Measurements from ENCODE around the gene TUBA8.
"Not testable (repeated sequence)": the region's sequence is repeated elsewhere in the genome, so short reads cannot be mapped to it uniquely, and the experiment has no call there.

TUBA8 gene

DNA sequence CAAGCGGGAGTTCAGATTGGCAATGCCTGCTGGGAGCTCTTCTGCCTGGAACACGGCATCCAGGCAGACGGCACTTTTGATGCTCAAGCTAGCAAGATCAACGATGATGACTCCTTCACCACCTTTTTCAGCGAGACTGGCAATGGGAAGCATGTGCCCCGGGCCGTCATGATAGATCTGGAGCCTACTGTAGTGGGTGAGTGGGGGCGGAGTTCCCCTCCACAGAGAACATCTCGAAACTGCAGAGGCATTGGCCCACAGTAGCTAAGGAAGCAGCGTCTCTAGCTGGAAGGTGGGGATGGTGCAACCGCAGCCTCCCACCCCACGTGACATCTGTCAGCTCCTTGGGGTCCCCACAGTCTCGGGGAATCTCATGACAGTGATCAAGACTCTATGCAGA is 10.9 kb downstream of the TUBA8 start:
- Histone ChIP-seq H3K4me3 (ENCODE audit: low read depth, low read length) (no peak overlapping the region), H3K36me3 (ENCODE audit: control insufficient read depth, insufficient read depth, low read length) (no peaks in the 10 kb centered on the region), H3K9me3 (ENCODE audit: control insufficient read depth, insufficient read depth, low read length) (no peaks in the 10 kb centered on the region), H3K9ac (ENCODE audit: low read depth, low read length) (no peak overlapping the region), H3K4me1 (ENCODE audit: control insufficient read depth, insufficient read depth, low read length) (peaks cover 2% of the 10 kb centered on the region), H3K27me3 (ENCODE audit: control insufficient read depth, insufficient read depth, low read length) (no peaks in the 10 kb centered on the region)

DNA sequence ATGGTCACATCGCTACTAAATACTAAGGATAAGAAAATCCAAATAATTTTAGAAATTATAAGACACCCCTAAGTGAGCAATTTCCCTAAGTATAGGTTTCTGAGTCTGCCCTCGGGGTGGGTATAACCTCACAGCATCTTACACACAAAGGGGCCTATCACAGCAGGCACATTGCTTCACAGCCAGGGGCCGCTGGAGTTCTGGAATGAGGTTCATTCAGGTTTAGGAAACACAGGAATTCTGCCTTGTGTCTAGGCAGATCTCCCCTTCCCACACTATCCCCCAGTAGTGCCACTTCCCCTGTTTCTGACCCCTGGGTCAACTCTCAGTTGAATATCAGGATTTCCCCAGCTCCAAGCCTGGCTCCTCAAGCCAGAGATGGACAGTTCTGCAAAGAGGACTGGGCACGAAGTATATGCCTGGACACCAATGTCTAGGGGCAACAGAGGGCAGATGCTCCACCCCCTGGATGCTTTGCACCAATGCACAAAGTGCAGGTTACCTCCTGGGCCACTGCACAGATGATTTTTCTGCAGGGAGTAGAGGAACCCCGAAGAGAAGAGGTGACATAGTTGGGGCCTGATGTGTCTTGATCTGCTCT is 11.4 kb downstream of the TUBA8 start:
- Histone ChIP-seq H3K36me3 (ENCODE audit: control insufficient read depth, insufficient read depth, low read length) (no peaks in the 10 kb centered on the region), H3K4me1 (ENCODE audit: control insufficient read depth, insufficient read depth, low read length) (peaks cover 2% of the 10 kb centered on the region), H3K9me3 (ENCODE audit: control insufficient read depth, insufficient read depth, low read length) (no peaks in the 10 kb centered on the region), H3K4me3 (ENCODE audit: low read depth, low read length) (no peak overlapping the region), H3K9ac (ENCODE audit: low read depth, low read length) (no peak overlapping the region), H3K27me3 (ENCODE audit: control insufficient read depth, insufficient read depth, low read length) (no peaks in the 10 kb centered on the region)

GRCh38 chr22:18123476-18124025 is 12.9 kb downstream of the TUBA8 start:
- H3K36me3 ChIP-seq (ENCODE audit: control insufficient read depth, insufficient read depth, low read length); H3K27me3 ChIP-seq (ENCODE audit: control insufficient read depth, insufficient read depth, low read length); H3K4me3 ChIP-seq (ENCODE audit: low read depth, low read length); H3K9me3 ChIP-seq (ENCODE audit: control insufficient read depth, insufficient read depth, low read length); H3K9ac ChIP-seq (ENCODE audit: low read depth, low read length); H3K4me1 ChIP-seq (ENCODE audit: control insufficient read depth, insufficient read depth, low read length): not testable (repeated sequence)

DNA sequence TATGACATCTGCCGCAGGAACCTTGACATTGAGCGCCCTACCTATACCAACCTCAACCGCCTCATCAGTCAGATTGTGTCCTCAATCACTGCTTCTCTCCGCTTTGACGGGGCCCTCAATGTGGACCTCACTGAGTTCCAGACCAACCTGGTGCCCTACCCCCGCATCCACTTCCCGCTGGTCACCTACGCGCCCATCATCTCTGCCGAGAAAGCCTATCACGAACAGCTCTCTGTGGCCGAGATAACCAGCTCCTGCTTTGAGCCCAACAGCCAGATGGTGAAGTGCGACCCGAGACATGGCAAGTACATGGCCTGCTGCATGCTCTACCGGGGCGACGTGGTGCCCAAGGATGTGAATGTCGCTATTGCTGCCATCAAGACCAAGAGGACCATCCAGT is 16.0 kb downstream of the TUBA8 start:
- Histone ChIP-seq H3K9ac (ENCODE audit: low read depth, low read length) (no peak overlapping the region), H3K9me3 (ENCODE audit: control insufficient read depth, insufficient read depth, low read length) (no peaks in the 10 kb centered on the region), H3K4me1 (ENCODE audit: control insufficient read depth, insufficient read depth, low read length) (peaks cover 2% of the 10 kb centered on the region), H3K36me3 (ENCODE audit: control insufficient read depth, insufficient read depth, low read length) (no peaks in the 10 kb centered on the region), H3K27me3 (ENCODE audit: control insufficient read depth, insufficient read depth, low read length) (no peaks in the 10 kb centered on the region), H3K4me3 (ENCODE audit: low read depth, low read length) (no peak overlapping the region)

DNA sequence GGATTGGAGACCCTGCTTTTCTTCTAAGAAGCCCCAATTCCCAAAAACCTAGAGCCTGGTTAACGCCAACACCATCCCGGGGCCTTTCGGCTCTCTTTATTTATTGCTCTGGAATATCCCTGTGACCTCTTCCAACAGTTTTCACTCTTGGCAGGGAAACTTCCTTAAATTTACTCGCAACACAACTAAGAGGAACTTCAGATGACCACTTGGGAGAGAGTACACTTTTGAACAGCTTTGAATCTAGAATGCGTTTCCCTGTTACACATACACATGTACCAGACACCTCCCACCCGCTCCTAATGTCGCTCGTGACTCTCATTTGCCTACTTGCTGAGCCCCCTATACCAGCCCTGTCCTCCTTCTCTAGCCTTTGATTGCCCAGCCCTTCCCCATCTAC is 19.4 kb downstream of the TUBA8 start:
- H3K36me3 ChIP-seq (ENCODE audit: control insufficient read depth, insufficient read depth, low read length) = no peaks in the 10 kb centered on the region

DNA sequence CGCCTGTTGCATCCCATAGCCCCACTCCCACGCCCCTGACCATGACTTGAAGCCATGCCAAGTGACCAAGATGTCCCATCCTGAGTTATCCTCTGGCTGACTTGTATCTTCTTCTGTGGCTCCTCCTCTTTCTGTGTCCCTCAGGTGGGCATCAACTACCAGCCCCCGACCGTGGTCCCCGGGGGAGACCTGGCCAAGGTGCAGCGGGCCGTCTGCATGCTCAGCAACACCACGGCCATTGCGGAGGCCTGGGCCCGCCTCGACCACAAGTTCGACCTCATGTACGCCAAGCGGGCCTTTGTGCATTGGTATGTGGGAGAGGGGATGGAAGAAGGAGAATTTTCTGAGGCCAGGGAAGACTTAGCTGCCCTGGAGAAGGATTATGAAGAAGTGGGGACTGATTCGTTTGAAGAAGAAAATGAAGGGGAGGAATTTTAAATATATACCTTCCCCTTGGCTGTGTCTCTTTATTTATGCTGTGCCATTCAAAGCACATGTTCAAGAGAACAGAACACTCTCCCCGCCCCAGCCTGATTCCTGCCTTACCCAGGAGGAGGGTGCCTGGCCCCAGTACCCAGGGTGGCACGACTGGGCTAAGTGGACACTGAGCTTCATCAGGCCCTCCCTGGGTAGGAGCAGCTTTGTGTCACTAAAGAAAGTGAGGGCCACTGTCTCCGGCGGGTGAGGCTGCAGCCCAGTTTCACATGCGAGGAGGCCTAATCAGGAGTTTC is 20.3 kb downstream of the TUBA8 start:
- no peaks in the 10 kb centered on the region for H3K36me3 ChIP-seq (ENCODE audit: control insufficient read depth, insufficient read depth, low read length)
- H3K9me3 ChIP-seq (ENCODE audit: control insufficient read depth, insufficient read depth, low read length) = no peaks in the 10 kb centered on the region
- no peaks in the 10 kb centered on the region for H3K4me1 ChIP-seq (ENCODE audit: control insufficient read depth, insufficient read depth, low read length)
- H3K4me3 ChIP-seq (ENCODE audit: low read depth, low read length) = no peak overlapping the region
- H3K27me3 ChIP-seq (ENCODE audit: control insufficient read depth, insufficient read depth, low read length) = no peaks in the 10 kb centered on the region
- H3K9ac ChIP-seq (ENCODE audit: low read depth, low read length) = no peak overlapping the region

More for the DNA sequence above, 19.4 kb downstream of the TUBA8 start:
- Histone ChIP-seq H3K9me3 (ENCODE audit: control insufficient read depth, insufficient read depth, low read length) (no peaks in the 10 kb centered on the region), H3K27me3 (ENCODE audit: control insufficient read depth, insufficient read depth, low read length) (no peaks in the 10 kb centered on the region), H3K4me1 (ENCODE audit: control insufficient read depth, insufficient read depth, low read length) (no peaks in the 10 kb centered on the region), H3K4me3 (ENCODE audit: low read depth, low read length) (no peak overlapping the region), H3K9ac (ENCODE audit: low read depth, low read length) (no peak overlapping the region)

DNA sequence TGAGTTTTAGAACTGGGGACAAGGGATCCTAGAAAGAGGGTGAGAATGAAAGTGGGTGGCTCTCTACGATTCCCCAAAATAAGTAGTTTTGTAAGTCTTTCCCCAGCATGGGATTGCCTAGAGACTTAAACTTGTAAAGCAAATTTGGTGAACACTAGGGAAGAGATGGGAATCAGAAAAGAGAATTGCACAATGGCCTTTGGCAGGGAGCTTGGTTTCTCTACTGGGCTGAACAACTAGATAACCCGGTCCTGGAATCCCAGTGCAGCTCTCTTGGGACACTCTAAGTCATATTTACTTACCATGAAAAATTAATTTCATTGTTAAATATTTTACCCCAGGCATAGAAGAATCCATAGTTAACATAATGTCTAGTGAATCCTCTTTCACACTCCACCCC is 22.8 kb downstream of the TUBA8 start:
- no peaks in the 10 kb centered on the region for H3K9me3 ChIP-seq (ENCODE audit: control insufficient read depth, insufficient read depth, low read length)
- H3K9ac ChIP-seq (ENCODE audit: low read depth, low read length) = no peak overlapping the region

DNA sequence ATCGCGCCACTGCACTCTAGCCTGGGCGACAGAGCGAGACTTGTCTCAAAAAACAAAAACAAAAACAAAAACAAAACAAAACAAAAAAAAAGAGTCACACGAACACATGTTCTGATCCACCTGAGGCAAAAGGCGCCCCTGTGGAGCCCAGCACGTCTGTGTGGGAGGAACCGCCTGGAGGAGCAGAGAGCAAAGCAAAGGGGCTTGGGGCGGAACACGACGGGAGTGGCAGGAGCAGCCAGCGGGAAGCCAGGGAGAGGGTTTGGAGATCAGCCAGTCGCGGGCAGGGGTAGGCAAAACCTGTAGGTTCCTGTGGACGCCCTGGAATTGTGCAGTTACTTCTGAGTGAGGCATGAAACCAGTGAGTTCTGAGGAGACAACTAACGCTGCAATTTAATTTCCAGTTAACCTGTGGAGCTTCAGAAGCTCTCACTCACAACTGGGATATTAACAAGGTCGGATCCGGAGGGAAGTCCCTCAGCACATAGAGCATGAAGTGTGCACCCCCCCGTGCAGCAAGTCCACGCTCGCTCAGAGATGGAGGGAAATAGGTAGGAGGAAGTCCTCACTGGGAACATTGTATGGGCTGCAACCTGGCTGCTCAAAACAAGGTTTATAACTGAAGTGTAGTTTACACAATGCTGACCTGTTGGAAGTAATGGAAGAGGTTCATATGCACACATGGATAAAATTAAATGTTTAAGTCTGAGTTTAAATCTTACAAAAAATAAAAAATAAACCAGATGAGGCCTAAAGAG is 26.1 kb downstream of the TUBA8 start:
- H3K9me3 ChIP-seq (ENCODE audit: control insufficient read depth, insufficient read depth, low read length) = no peaks in the 10 kb centered on the region
- no peak overlapping the region for H3K4me3 ChIP-seq (ENCODE audit: low read depth, low read length)
- no peaks in the 10 kb centered on the region for H3K36me3 ChIP-seq (ENCODE audit: control insufficient read depth, insufficient read depth, low read length)

More for the DNA sequence above, 22.8 kb downstream of the TUBA8 start:
- Histone ChIP-seq H3K4me3 (ENCODE audit: low read depth, low read length) (no peak overlapping the region), H3K36me3 (ENCODE audit: control insufficient read depth, insufficient read depth, low read length) (no peaks in the 10 kb centered on the region), H3K27me3 (ENCODE audit: control insufficient read depth, insufficient read depth, low read length) (no peaks in the 10 kb centered on the region), H3K4me1 (ENCODE audit: control insufficient read depth, insufficient read depth, low read length) (no peaks in the 10 kb centered on the region)

GRCh38 chr22:18141004-18141403 is 30.4 kb downstream of the TUBA8 start:
- H3K36me3 ChIP-seq (ENCODE audit: control insufficient read depth, insufficient read depth, low read length); H3K9ac ChIP-seq (ENCODE audit: low read depth, low read length); H3K27me3 ChIP-seq (ENCODE audit: control insufficient read depth, insufficient read depth, low read length); H3K9me3 ChIP-seq (ENCODE audit: control insufficient read depth, insufficient read depth, low read length); H3K4me3 ChIP-seq (ENCODE audit: low read depth, low read length); H3K4me1 ChIP-seq (ENCODE audit: control insufficient read depth, insufficient read depth, low read length): not testable (repeated sequence)

More for the DNA sequence above, 26.1 kb downstream of the TUBA8 start:
- no peak overlapping the region for H3K9ac ChIP-seq (ENCODE audit: low read depth, low read length)
- no peaks in the 10 kb centered on the region for H3K4me1 ChIP-seq (ENCODE audit: control insufficient read depth, insufficient read depth, low read length)
- no peaks in the 10 kb centered on the region for H3K27me3 ChIP-seq (ENCODE audit: control insufficient read depth, insufficient read depth, low read length)

- Histone ChIP-seq H3K36me3 (ENCODE audit: control insufficient read depth, insufficient read depth, low read length) (no peaks in the 10 kb centered on the region), H3K9ac (ENCODE audit: low read depth, low read length) (no peak overlapping the region), H3K27me3 (ENCODE audit: control insufficient read depth, insufficient read depth, low read length) (peaks cover 2% of the 10 kb centered on the region), H3K4me1 (ENCODE audit: control insufficient read depth, insufficient read depth, low read length) (no peaks in the 10 kb centered on the region), H3K4me3 (ENCODE audit: low read depth, low read length) (no peak overlapping the region), H3K9me3 (ENCODE audit: control insufficient read depth, insufficient read depth, low read length) (no peaks in the 10 kb centered on the region)
Measured at GRCh38 chr22:18144105-18144504, 33.5 kb downstream of the TUBA8 start.

- Histone ChIP-seq H3K9ac (ENCODE audit: low read depth, low read length) (no peak overlapping the region), H3K27me3 (ENCODE audit: control insufficient read depth, insufficient read depth, low read length) (peaks cover 10% of the 10 kb centered on the region), H3K4me3 (ENCODE audit: low read depth, low read length) (no peak overlapping the region), H3K36me3 (ENCODE audit: control insufficient read depth, insufficient read depth, low read length) (no peaks in the 10 kb centered on the region), H3K9me3 (ENCODE audit: control insufficient read depth, insufficient read depth, low read length) (no peaks in the 10 kb centered on the region), H3K4me1 (ENCODE audit: control insufficient read depth, insufficient read depth, low read length) (no peaks in the 10 kb centered on the region)
Measured at GRCh38 chr22:18145676-18146388, 35.2 kb downstream of the TUBA8 start.
